ENCODE measurements around the gene LDLRAD4.

The LDLRAD4 gene

DNA sequence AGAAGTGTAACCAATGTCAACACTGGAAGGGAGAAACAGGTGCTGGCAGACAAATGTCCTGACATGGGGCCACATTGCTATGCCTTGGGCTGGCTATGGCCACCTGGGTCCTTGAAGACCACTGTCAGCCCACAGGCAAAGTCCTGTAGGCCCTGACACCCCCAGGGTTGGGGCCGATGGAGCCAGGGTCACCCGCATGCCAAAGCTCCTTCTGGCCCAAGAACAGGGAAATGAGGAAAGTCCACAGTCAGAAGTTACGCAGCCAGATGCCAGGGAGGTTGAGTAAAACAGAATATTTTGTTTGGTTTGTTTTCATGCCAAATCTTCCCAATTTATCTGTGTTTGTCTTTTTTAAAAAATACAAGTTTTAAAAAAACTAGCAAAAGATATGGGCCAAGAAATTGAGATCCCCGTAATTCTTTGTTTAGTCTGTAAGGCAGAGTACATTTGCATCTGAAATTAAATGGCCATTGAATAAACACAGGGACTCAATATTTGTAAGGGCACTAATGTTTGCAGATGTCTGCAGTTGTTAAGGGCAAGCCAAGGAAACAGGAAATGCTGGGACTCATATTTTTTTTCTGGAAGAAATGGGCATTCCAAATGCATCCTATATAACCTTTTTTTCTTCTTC lies 321.4 kb downstream of the LDLRAD4 start:
- POLR2A ChIA-PET = no interaction called here
- DNase-seq (ENCODE audit: extremely low spot score) = no peak
- CTCF ChIA-PET = no interaction called here
- TF ChIP-seq ZNF384 (IDR thresholded peaks at IDR 0.05) (no peak), L3MBTL2 (conservative IDR thresholded peaks at IDR 0.05) (no peak), ARNT (IDR thresholded peaks at IDR 0.05) (no peak), CTBP1 (IDR thresholded peaks at IDR 0.05; ENCODE audit: borderline replicate concordance) (no peak), FOXA1 (IDR thresholded peaks at IDR 0.05) (no peak), BHLHE40 (IDR thresholded peaks at IDR 0.05; ENCODE audit: borderline replicate concordance) (no peak), HDGF (IDR thresholded peaks at IDR 0.05; ENCODE audit: borderline replicate concordance) (no peak), TARDBP (IDR thresholded peaks at IDR 0.05) (no peak), FOXM1 (IDR thresholded peaks at IDR 0.05; ENCODE audit: borderline replicate concordance) (no peak)

DNA sequence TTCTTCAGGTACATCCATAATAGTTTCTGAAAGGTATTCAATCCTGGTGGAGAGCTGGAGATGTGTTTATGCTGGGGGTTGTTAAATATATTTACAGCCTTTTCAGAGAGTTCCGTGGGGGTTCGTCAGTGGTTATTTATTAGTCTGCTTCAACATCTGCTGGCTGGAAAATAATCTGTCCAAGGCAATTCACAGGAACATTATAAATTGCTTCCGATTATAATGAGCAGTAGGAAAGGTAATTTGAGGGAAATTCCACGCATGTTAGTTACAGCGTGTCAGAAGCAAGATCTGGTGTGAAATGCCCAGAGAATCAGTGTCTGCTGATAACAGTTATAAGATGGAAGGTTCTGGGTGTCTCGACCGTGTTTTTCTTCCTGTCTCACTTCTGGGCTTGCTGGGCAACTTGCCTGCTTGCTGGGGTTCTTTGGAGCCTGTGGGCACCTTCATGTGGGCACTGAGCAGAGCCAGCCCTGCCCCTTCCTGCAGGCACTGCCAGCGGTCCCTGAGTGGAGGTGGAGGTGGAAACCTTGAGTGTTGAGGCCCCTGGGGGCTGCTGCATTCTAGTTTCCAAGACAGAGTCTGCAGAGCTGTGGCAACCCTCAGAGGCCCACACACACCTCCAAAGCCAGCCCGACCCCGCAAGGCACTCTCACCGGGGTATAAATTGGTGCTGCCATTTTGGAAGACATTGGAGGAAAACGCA lies 322.1 kb downstream of the LDLRAD4 start:
- DNase-seq (ENCODE audit: extremely low spot score) = no peak
- ChIA-PET CTCF (no interaction called here), POLR2A (no interaction called here)
- TF ChIP-seq FOXM1 (IDR thresholded peaks at IDR 0.05; ENCODE audit: borderline replicate concordance) (no peak), L3MBTL2 (conservative IDR thresholded peaks at IDR 0.05) (no peak), FOXK2 (IDR thresholded peaks at IDR 0.05) (no peak), ELF4 (IDR thresholded peaks at IDR 0.05) (no peak), NFRKB (IDR thresholded peaks at IDR 0.05) (no peak), SUZ12 (IDR thresholded peaks at IDR 0.05) (no peak), TARDBP (IDR thresholded peaks at IDR 0.05) (no peak), LEF1 (IDR thresholded peaks at IDR 0.05; ENCODE audit: borderline replicate concordance) (no peak), ZNF384 (IDR thresholded peaks at IDR 0.05) (no peak), CTBP1 (IDR thresholded peaks at IDR 0.05; ENCODE audit: borderline replicate concordance) (no peak), FOXA1 (IDR thresholded peaks at IDR 0.05) (no peak), BHLHE40 (IDR thresholded peaks at IDR 0.05; ENCODE audit: borderline replicate concordance) (no peak), HDGF (IDR thresholded peaks at IDR 0.05; ENCODE audit: borderline replicate concordance) (no peak), ARNT (IDR thresholded peaks at IDR 0.05) (no peak), SP1 (IDR thresholded peaks at IDR 0.05) (no peak)
- TF ChIP-seq, protein P1, sequence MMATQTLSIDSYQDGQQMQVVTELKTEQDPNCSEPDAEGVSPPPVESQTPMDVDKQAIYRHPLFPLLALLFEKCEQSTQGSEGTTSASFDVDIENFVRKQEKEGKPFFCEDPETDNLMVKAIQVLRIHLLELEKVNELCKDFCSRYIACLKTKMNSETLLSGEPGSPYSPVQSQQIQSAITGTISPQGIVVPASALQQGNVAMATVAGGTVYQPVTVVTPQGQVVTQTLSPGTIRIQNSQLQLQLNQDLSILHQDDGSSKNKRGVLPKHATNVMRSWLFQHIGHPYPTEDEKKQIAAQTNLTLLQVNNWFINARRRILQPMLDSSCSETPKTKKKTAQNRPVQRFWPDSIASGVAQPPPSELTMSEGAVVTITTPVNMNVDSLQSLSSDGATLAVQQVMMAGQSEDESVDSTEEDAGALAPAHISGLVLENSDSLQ (IDR thresholded peaks at IDR 0.05) = no peak

DNA sequence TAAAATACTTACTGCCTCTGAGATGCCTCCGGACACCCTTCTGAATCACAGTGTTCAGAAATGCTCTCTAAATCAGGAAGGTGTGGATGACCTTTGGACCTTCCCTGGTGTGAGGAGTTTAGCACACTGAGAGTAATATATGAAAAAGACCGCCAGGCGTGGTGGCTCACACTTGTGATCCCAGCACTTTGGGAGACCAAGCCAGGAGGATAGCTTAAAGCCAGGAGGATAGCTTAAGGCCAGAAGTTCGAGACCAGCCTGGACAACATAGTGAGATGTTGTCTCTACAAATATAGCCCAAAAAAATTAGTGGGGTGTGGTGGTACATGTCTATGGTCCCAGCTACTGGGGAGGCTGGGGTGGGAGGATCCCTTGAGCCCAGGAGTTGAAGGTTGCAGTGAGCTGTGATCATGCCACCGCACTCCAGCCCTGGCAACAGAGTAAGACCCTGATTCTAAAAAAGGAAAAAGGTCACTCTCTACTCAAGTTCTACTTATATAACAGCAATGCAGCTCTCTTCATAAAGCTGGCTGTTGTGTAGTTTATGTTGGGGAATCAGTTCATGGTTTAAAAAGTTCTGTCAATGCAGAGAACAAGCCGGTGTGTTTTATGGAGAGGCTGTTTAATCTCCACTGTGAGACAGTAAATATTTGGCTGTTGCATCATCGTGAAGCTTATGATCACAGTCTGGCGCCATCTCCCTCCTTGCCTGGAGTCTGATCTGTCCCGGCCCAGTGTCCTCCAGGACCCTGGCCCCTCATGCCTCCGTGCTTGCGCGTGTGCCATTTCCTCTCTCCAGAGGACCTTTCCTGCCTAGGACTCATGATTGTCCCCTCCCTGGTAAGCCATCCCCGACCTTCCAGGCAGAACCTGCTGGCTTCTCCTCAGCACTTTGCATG lies 323.3 kb downstream of the LDLRAD4 start:
- DNase-seq (ENCODE audit: extremely low spot score) = no peak
- CTCF ChIA-PET = interaction anchor here (0.5 kb wide), 1 partner anchor 178 kb away, joined by 3 read pairs; no protein-coding TSS in a partner anchor
- TF ChIP-seq L3MBTL2 (conservative IDR thresholded peaks at IDR 0.05) (no peak), LEF1 (IDR thresholded peaks at IDR 0.05; ENCODE audit: borderline replicate concordance) (no peak), SP1 (IDR thresholded peaks at IDR 0.05) (no peak), FOXK2 (IDR thresholded peaks at IDR 0.05) (no peak), ARNT (IDR thresholded peaks at IDR 0.05) (no peak), ELF4 (IDR thresholded peaks at IDR 0.05) (no peak), SUZ12 (IDR thresholded peaks at IDR 0.05) (no peak), CTBP1 (IDR thresholded peaks at IDR 0.05; ENCODE audit: borderline replicate concordance) (no peak), FOXM1 (IDR thresholded peaks at IDR 0.05; ENCODE audit: borderline replicate concordance) (no peak), FOXA1 (IDR thresholded peaks at IDR 0.05) (no peak), BHLHE40 (IDR thresholded peaks at IDR 0.05; ENCODE audit: borderline replicate concordance) (no peak), NFRKB (IDR thresholded peaks at IDR 0.05) (no peak), ZNF384 (IDR thresholded peaks at IDR 0.05) (no peak), HDGF (IDR thresholded peaks at IDR 0.05; ENCODE audit: borderline replicate concordance) (no peak), TARDBP (IDR thresholded peaks at IDR 0.05) (no peak)
- TF ChIP-seq, protein P1 (IDR thresholded peaks at IDR 0.05) = no peak
- POLR2A ChIA-PET = no interaction called here

DNA sequence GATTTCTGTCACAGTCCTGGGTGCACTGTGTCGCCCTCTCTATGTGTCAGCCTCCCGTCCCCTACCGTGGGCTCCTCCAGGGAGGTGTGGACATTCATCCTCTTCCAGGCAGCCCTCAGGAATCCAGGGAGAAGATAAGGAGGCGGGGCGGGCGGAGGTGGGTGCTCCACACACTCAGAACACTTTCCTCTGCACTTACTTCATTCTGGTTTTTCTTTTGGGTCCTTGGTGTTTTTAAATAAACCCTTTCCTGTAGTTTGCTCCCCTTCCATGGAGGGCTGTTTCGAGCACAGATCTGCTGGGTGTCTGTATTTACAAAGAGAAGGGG lies 323.9 kb downstream of the LDLRAD4 start:
- no peak for DNase-seq (ENCODE audit: extremely low spot score)
- TF ChIP-seq NFRKB (IDR thresholded peaks at IDR 0.05) (no peak), FOXM1 (IDR thresholded peaks at IDR 0.05; ENCODE audit: borderline replicate concordance) (no peak), ZNF384 (IDR thresholded peaks at IDR 0.05) (no peak), CTBP1 (IDR thresholded peaks at IDR 0.05; ENCODE audit: borderline replicate concordance) (no peak), BHLHE40 (IDR thresholded peaks at IDR 0.05; ENCODE audit: borderline replicate concordance) (no peak)
- POLR2A ChIA-PET = no interaction called here
- CTCF ChIA-PET = no interaction called here

DNA sequence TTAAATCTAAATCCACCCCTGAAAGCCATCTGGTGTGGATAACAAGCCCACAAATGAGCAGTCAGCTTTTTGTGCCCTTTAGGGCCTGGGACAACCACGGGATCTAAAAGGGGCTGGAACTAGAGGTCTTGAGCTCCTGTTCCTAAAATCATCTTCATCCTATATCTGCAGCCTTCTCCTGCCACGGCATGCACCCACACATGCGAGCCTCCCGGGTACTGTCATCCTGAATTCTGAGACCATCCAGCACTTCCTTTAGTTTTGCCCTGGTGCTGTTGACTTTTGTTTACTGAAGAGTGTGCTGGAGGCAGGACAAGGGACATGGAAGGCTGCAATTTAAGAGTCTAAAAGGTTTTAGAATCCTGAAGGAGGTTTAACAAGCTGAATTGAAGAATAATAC lies 324.6 kb downstream of the LDLRAD4 start:
- no peak for DNase-seq (ENCODE audit: extremely low spot score)
- ChIA-PET CTCF (no interaction called here), POLR2A (no interaction called here)
- no peak for TF ChIP-seq NFRKB (IDR thresholded peaks at IDR 0.05)
- TF ChIP-seq, protein P1 (IDR thresholded peaks at IDR 0.05) = no peak
- TF ChIP-seq BHLHE40 (IDR thresholded peaks at IDR 0.05; ENCODE audit: borderline replicate concordance) = no peak
- no peak for TF ChIP-seq CTBP1 (IDR thresholded peaks at IDR 0.05; ENCODE audit: borderline replicate concordance)
- no peak for TF ChIP-seq ZNF384 (IDR thresholded peaks at IDR 0.05)
- no peak for TF ChIP-seq SP1 (IDR thresholded peaks at IDR 0.05)
- TF ChIP-seq HDGF (IDR thresholded peaks at IDR 0.05; ENCODE audit: borderline replicate concordance) = no peak
- TF ChIP-seq FOXK2 (IDR thresholded peaks at IDR 0.05) = no peak
- TF ChIP-seq FOXM1 (IDR thresholded peaks at IDR 0.05; ENCODE audit: borderline replicate concordance) = no peak
- TF ChIP-seq L3MBTL2 (conservative IDR thresholded peaks at IDR 0.05) = no peak
- no peak for TF ChIP-seq ELF4 (IDR thresholded peaks at IDR 0.05)
- TF ChIP-seq ARNT (IDR thresholded peaks at IDR 0.05) = no peak
- TF ChIP-seq LEF1 (IDR thresholded peaks at IDR 0.05; ENCODE audit: borderline replicate concordance) = no peak
- no peak for TF ChIP-seq FOXA1 (IDR thresholded peaks at IDR 0.05)
- no peak for TF ChIP-seq TARDBP (IDR thresholded peaks at IDR 0.05)
- TF ChIP-seq SUZ12 (IDR thresholded peaks at IDR 0.05) = no peak

All from HEK293T (cell line).